WTC11 (cell line): Measurements from ENCODE around the gene PCBD1. TPM values are rescaled to one million over a fixed set of nuclear protein-coding genes. Genes with fewer than 3 reads are reported as not detected.

ENCODE experiments used
- ATAC-seq: fragments of 200-7000 bp; cut with Tn5 transposase; 2 replicates; pipeline ENCODE4 v1.10.0; 2021; ENCODE audit warnings: mild to moderate bottlenecking, moderate library complexity
- CTCF ChIA-PET: fragments of 300-600 bp; sonication (Branson Sonifier 250); formaldehyde crosslinking; loops from one replicate; lab custom pipeline; 2021; ENCODE audit warnings: antibody characterized with exemption; lab: Charles Lee
- POLR2A ChIA-PET: fragments of 350-600 bp; sonication (Branson Sonifier 250); formaldehyde crosslinking; loops from one replicate; lab custom pipeline; 2021; ENCODE audit warnings: antibody characterized with exemption; lab: Charles Lee
- DNase-seq: peaks from one replicate; pipeline ENCODE4 v3.0.0; 2021; ENCODE audit warnings: low spot score
- H3K27ac Mint-ChIP-seq: 2 replicates; pipeline ENCODE4 v1.8.0; 2021; ENCODE audit warnings: mixed read lengths
- H3K27me3 Mint-ChIP-seq: 2 replicates; pipeline ENCODE4 v1.8.0; 2021; ENCODE audit warnings: low read depth, mild to moderate bottlenecking, moderate library complexity, mixed read lengths
- H3K36me3 Mint-ChIP-seq: 2 replicates; pipeline ENCODE4 v1.8.0; 2021; ENCODE audit warnings: mixed read lengths
- H3K4me1 Mint-ChIP-seq: 2 replicates; pipeline ENCODE4 v1.8.0; 2022; ENCODE audit warnings: mixed read lengths
- H3K4me3 Mint-ChIP-seq: 2 replicates; pipeline ENCODE4 v1.8.0; 2021; ENCODE audit warnings: mild to moderate bottlenecking, moderate library complexity, mixed read lengths
- H3K9me3 Mint-ChIP-seq: 2 replicates; pipeline ENCODE4 v1.8.0; 2021; ENCODE audit warnings: mixed read lengths
- AR ChIP-seq: fragments of 250-450 bp; sonication (Bioruptor Pico); IDR thresholded peaks from 2 replicates; pipeline ENCODE4 v1.9.0; 2021; ENCODE audit warnings: mild to moderate bottlenecking
- ATF2 ChIP-seq: sonication (generic); formaldehyde crosslinking; IDR thresholded peaks from 2 replicates; pipeline ENCODE4 v1.8.1; 2022; ENCODE audit warnings: low read depth, missing genetic modification reagents, borderline replicate concordance
- ATF6 ChIP-seq: sonication (generic); formaldehyde crosslinking; IDR thresholded peaks from 2 replicates; pipeline ENCODE4 v1.8.1; 2023; ENCODE audit warnings: mild to moderate bottlenecking, missing genetic modification reagents
- E2F4 ChIP-seq: sonication (generic); formaldehyde crosslinking; IDR thresholded peaks from 2 replicates; pipeline ENCODE4 v1.8.1; 2022; ENCODE audit warnings: low read depth, mild to moderate bottlenecking, moderate library complexity, missing genetic modification reagents, borderline replicate concordance
- ETV6 ChIP-seq: sonication (generic); formaldehyde crosslinking; IDR thresholded peaks from 2 replicates; pipeline ENCODE4 v1.8.1; 2022; ENCODE audit warnings: mild to moderate bottlenecking, missing genetic modification reagents
- FOXK1 ChIP-seq: sonication (generic); formaldehyde crosslinking; IDR thresholded peaks from 2 replicates; pipeline ENCODE4 v1.8.0; 2022; ENCODE audit warnings: mild to moderate bottlenecking, moderate library complexity, missing genetic modification reagents
- FOXP1 ChIP-seq: sonication (generic); formaldehyde crosslinking; IDR thresholded peaks from 2 replicates; pipeline ENCODE4 v1.8.0; 2022; ENCODE audit warnings: missing genetic modification reagents, mild to moderate bottlenecking, moderate library complexity, borderline replicate concordance
- GRHL2 ChIP-seq: fragments of 250-450 bp; sonication (Bioruptor Pico); IDR thresholded peaks from 2 replicates; pipeline ENCODE4 v1.8.0; 2022; ENCODE audit warnings: mild to moderate bottlenecking, moderate library complexity; ENCODE audit not compliant: insufficient replicate concordance, severe bottlenecking
- HMGA2 ChIP-seq: fragments of 250-450 bp; sonication (Bioruptor Pico); IDR thresholded peaks from 2 replicates; pipeline ENCODE4 v1.4.0; 2021; ENCODE audit warnings: mild to moderate bottlenecking, moderate library complexity
- IRF1 ChIP-seq: sonication (generic); formaldehyde crosslinking; IDR thresholded peaks from 2 replicates; pipeline ENCODE4 v1.8.0; 2023; ENCODE audit warnings: missing genetic modification reagents
- JUN ChIP-seq: sonication (generic); formaldehyde crosslinking; IDR thresholded peaks from 2 replicates; pipeline ENCODE4 v1.8.0; 2023; ENCODE audit warnings: mild to moderate bottlenecking, missing genetic modification reagents
- MLX ChIP-seq: sonication (generic); formaldehyde crosslinking; IDR thresholded peaks from 2 replicates; pipeline ENCODE4 v1.8.1; 2023; ENCODE audit warnings: mild to moderate bottlenecking, missing genetic modification reagents, moderate library complexity
- NFATC4 ChIP-seq: fragments of 250-450 bp; sonication (Bioruptor Pico); IDR thresholded peaks from 2 replicates; pipeline ENCODE4 v1.9.0; 2021; ENCODE audit warnings: mild to moderate bottlenecking
- NFYB ChIP-seq: sonication (generic); formaldehyde crosslinking; conservative IDR thresholded peaks from 2 replicates; pipeline ENCODE4 v1.8.0; 2022; ENCODE audit warnings: low read depth, missing genetic modification reagents
- PRDM15 ChIP-seq: sonication (generic); formaldehyde crosslinking; IDR thresholded peaks from 2 replicates; pipeline ENCODE4 v1.8.0; 2022; ENCODE audit warnings: missing genetic modification reagents
- PRRX2 ChIP-seq: fragments of 250-450 bp; sonication (Bioruptor Pico); IDR thresholded peaks from 2 replicates; pipeline ENCODE4 v1.8.0; 2021; ENCODE audit warnings: mild to moderate bottlenecking
- ZBTB21 ChIP-seq: sonication (generic); formaldehyde crosslinking; IDR thresholded peaks from 2 replicates; pipeline ENCODE4 v1.8.1; 2023; ENCODE audit warnings: mild to moderate bottlenecking, missing genetic modification reagents, borderline replicate concordance
- ZMAT4 ChIP-seq: fragments of 250-450 bp; sonication (Bioruptor Pico); IDR thresholded peaks from 2 replicates; pipeline ENCODE4 v1.9.0; 2021; ENCODE audit warnings: mild to moderate bottlenecking
- ZNF138 ChIP-seq: sonication (generic); formaldehyde crosslinking; conservative IDR thresholded peaks from 2 replicates; pipeline ENCODE4 v1.8.1; 2022; ENCODE audit warnings: mild to moderate bottlenecking, moderate library complexity, missing genetic modification reagents
- ZNF423 ChIP-seq: fragments of 250-450 bp; sonication (Bioruptor Pico); IDR thresholded peaks from 2 replicates; pipeline ENCODE4 v2.1.2; 2022; ENCODE audit warnings: mild to moderate bottlenecking, moderate library complexity
- total RNA-seq: library from RNA; stranded (reverse); gene quantifications from 3 replicates; pipeline ENCODE4 v1.2.3, GENCODE V29; 2021

Gene PCBD1
- total RNA-seq, 1 experiment from 2014 or later, result 32.5 TPM

- ATAC-seq, result no peak
- CTCF ChIA-PET, result interaction anchor here (1.2 kb wide), 1 partner anchor 9 kb away, joined by 4 read pairs; no protein-coding TSS in a partner anchor
- Mint-ChIP-seq H3K4me1 (no peaks in the 10 kb centered on the region), H3K9me3 (peaks cover 7% of the 10 kb centered on the region; the same call in 1 of the 2 replicates), H3K36me3 (peaks cover 29% of the 10 kb centered on the region), H3K27ac (no peak overlapping the region), H3K27me3 (no peaks in the 10 kb centered on the region), H3K4me3 (no peak overlapping the region)
- POLR2A ChIA-PET, result no interaction called here
- TF ChIP-seq HMGA2 (CRISPR knock-in tag), result no peak
- TF ChIP-seq PRDM15, result no peak
- TF ChIP-seq AR, result no peak
- no peak for TF ChIP-seq FOXP1
- no peak for TF ChIP-seq ZMAT4 (CRISPR knock-in tag)
- no peak for TF ChIP-seq PRRX2 (CRISPR knock-in tag)
- TF ChIP-seq E2F4, result no peak
- TF ChIP-seq JUN (CRISPR knock-in tag), result no peak
- no peak for DNase-seq
Measured at GRCh38 chr10:70834441-70835151, 53.8 kb downstream of the PCBD1 start.

GRCh38 chr10:70834021-70834420 lies 54.3 kb downstream of the PCBD1 start:
- no peak overlapping the region for H3K27ac Mint-ChIP-seq
- POLR2A ChIA-PET, result no interaction called here
- CTCF ChIA-PET, result no interaction called here
- H3K4me3 Mint-ChIP-seq, result no peak overlapping the region
- no peaks in the 10 kb centered on the region for H3K4me1 Mint-ChIP-seq
- peaks cover 7% of the 10 kb centered on the region; the same call in 1 of the 2 replicates for H3K9me3 Mint-ChIP-seq
- DNase-seq (no peak), ATAC-seq (no peak)
- H3K27me3 Mint-ChIP-seq, result no peaks in the 10 kb centered on the region
- H3K36me3 Mint-ChIP-seq, result peaks cover 29% of the 10 kb centered on the region
- no peak for TF ChIP-seq GRHL2 (CRISPR knock-in tag)
- no peak for TF ChIP-seq ATF2 (CRISPR knock-in tag)
- TF ChIP-seq NFYB (CRISPR knock-in tag), result no peak
- no peak for TF ChIP-seq MLX (CRISPR knock-in tag)
- no peak for TF ChIP-seq ATF6 (CRISPR knock-in tag)
- no peak for TF ChIP-seq ZNF138 (CRISPR knock-in tag)
- no peak for TF ChIP-seq IRF1 (CRISPR knock-in tag)
- no peak for TF ChIP-seq FOXK1 (CRISPR knock-in tag)
- no peak for TF ChIP-seq NFATC4 (CRISPR knock-in tag)
- no peak for TF ChIP-seq ETV6 (CRISPR knock-in tag)
- TF ChIP-seq ZNF423 (CRISPR knock-in tag), result no peak
- TF ChIP-seq ZBTB21 (CRISPR knock-in tag), result no peak
